LoVo (cell line): Measurements from ENCODE around the gene NOC2L.
"Not testable (repeated sequence)": the region's sequence is repeated elsewhere in the genome, so short reads cannot be mapped to it uniquely, and the experiment has no call there.

Source experiments
- DNase-seq: peaks from one replicate; pipeline ENCODE4 v3.0.0-alpha.2; 2016; ENCODE audit warnings: low spot score

The NOC2L gene

GRCh38 chr1:993379-993995 lies 34.4 kb upstream of the NOC2L start:
- DNase-seq, result no peak

- DNase-seq, result no peak
Measured at GRCh38 chr1:992362-992761, 33.3 kb upstream of the NOC2L start.

- DNase-seq, result no peak
Measured at GRCh38 chr1:991895-992294, 32.8 kb upstream of the NOC2L start.

- DNase-seq, result not testable (repeated sequence)
Measured at GRCh38 chr1:991275-991674, 32.2 kb upstream of the NOC2L start.

GRCh38 chr1:988061-988460 lies 29.0 kb upstream of the NOC2L start:
- not testable (repeated sequence) for DNase-seq

- DNase-seq, result no peak
Measured at GRCh38 chr1:985126-985525, 26.1 kb upstream of the NOC2L start.

GRCh38 chr1:984476-984814 lies 25.4 kb upstream of the NOC2L start:
- DNase-seq, result no peak

GRCh38 chr1:983798-984475 lies 24.9 kb upstream of the NOC2L start:
- DNase-seq, result no peak

- DNase-seq, result no peak
Measured at GRCh38 chr1:982765-983436, 23.8 kb upstream of the NOC2L start.

- DNase-seq, result no peak
Measured at GRCh38 chr1:981955-982558, 23.0 kb upstream of the NOC2L start, which contains the start of gene PERM1. TSS of gene PERM1 (minus strand) at chr1:982093. CDS start at chr1:981029, 1,064 bp downstream.

GRCh38 chr1:981491-981954 lies 22.5 kb upstream of the NOC2L start:
- DNase-seq, result no peak

GRCh38 chr1:980602-981395 lies 21.7 kb upstream of the NOC2L start:
- no peak for DNase-seq

GRCh38 chr1:980137-980571 lies 21.1 kb upstream of the NOC2L start:
- DNase-seq, result no peak

GRCh38 chr1:979744-980072 lies 20.7 kb upstream of the NOC2L start:
- no peak for DNase-seq

- DNase-seq, result no peak
Measured at GRCh38 chr1:978835-979743, 20.0 kb upstream of the NOC2L start.

GRCh38 chr1:978069-978834 lies 19.2 kb upstream of the NOC2L start:
- no peak for DNase-seq

GRCh38 chr1:976791-977190 lies 17.7 kb upstream of the NOC2L start:
- DNase-seq, result not testable (repeated sequence)

- DNase-seq, result no peak
Measured at GRCh38 chr1:975896-976683, 17.0 kb upstream of the NOC2L start.

- DNase-seq, result no peak
Measured at GRCh38 chr1:975365-975764, 16.3 kb upstream of the NOC2L start.
